ENCODE data around the gene NYNRIN.

Gene NYNRIN

GRCh38 chr14:24379907-24380730 is 18.7 kb upstream of the NYNRIN start:
- Mint-ChIP-seq H3K27me3 (ENCODE audit: low read depth) (no peaks in the 10 kb centered on the region), H3K9me3 (no peaks in the 10 kb centered on the region), H3K36me3 (ENCODE audit: low read depth) (peaks cover 13% of the 10 kb centered on the region), H3K4me1 (peaks cover 26% of the 10 kb centered on the region), H3K4me3 (no peak overlapping the region), H3K27ac (peak overlapping the region in 2 of 3 experiments; percentile 39 to 50)
- TF ChIP-seq, protein P1, sequence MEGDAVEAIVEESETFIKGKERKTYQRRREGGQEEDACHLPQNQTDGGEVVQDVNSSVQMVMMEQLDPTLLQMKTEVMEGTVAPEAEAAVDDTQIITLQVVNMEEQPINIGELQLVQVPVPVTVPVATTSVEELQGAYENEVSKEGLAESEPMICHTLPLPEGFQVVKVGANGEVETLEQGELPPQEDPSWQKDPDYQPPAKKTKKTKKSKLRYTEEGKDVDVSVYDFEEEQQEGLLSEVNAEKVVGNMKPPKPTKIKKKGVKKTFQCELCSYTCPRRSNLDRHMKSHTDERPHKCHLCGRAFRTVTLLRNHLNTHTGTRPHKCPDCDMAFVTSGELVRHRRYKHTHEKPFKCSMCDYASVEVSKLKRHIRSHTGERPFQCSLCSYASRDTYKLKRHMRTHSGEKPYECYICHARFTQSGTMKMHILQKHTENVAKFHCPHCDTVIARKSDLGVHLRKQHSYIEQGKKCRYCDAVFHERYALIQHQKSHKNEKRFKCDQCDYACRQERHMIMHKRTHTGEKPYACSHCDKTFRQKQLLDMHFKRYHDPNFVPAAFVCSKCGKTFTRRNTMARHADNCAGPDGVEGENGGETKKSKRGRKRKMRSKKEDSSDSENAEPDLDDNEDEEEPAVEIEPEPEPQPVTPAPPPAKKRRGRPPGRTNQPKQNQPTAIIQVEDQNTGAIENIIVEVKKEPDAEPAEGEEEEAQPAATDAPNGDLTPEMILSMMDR (IDR thresholded peaks at IDR 0.05; ENCODE audit: unreplicated experiment in 3 of 3): no peak

DNA sequence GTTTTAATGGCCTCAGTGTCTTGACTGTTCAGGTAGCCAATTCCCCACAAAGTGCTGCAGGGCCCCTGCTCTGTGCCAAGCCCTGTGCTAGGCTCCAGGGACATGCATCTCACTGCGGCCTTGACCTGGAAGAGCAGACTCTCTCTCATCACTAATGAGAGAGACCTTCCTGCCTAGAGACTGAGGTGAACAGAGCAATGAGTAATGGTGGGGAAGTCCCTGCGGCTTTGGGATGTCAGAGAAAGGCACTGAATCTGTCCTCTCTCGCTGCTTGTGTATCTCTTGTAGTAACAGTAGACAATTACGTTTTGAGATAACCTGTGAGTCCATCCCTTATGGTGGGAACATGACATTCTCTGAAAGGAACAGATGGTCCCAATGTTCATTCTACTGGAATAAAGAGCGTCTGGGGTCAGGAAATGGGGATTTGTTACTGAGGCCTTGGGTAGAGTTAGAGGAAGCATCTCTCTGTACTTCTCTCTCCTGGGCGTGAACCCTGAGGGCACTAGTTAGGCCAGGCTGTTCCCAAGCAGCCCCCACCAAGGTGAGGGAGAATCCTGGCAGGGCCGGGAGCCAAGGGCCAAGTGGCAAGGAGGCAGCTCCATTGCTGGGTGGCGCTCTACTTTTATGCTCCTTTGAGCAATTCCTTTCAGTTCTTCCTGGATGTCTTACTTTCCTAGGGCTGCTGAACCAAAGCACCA is 17.3 kb upstream of the NYNRIN start:
- Mint-ChIP-seq H3K4me3 (peak overlapping the region in 1 of 3 experiments; percentile 14), H3K27me3 (ENCODE audit: low read depth) (no peaks in the 10 kb centered on the region), H3K36me3 (ENCODE audit: low read depth) (peaks cover 8% of the 10 kb centered on the region), H3K9me3 (no peaks in the 10 kb centered on the region), H3K27ac (peak overlapping the region; percentile 92 to 93 (median 93)), H3K4me1 (peaks cover 27% of the 10 kb centered on the region)
- TF ChIP-seq, protein P1 (IDR thresholded peaks at IDR 0.05; ENCODE audit: unreplicated experiment in 3 of 3): no peak

DNA sequence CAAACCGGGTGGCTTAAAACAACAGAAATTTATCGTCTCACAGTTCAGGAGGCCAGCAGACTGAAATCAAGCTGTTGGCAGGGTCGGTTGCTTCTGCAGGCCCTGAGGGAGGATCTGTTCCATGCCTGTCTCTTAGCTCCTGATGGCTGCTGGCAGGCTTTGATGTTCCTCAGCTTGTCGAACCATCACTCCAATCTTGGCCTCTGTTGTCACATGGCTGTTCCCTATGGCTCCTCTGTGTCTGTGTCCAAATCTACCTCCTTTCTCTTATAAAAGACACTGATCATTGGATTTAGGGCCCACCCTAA is 16.8 kb upstream of the NYNRIN start:
- peaks cover 29% of the 10 kb centered on the region for H3K4me1 Mint-ChIP-seq
- H3K4me3 Mint-ChIP-seq: no peak overlapping the region
- H3K27ac Mint-ChIP-seq: peak overlapping the region; percentile 92 to 93 (median 93)
- H3K9me3 Mint-ChIP-seq: no peaks in the 10 kb centered on the region
- peaks cover 2% of the 10 kb centered on the region for H3K36me3 Mint-ChIP-seq (ENCODE audit: low read depth)
- TF ChIP-seq, protein P1 (IDR thresholded peaks at IDR 0.05; ENCODE audit: unreplicated experiment in 3 of 3): no peak
- no peaks in the 10 kb centered on the region for H3K27me3 Mint-ChIP-seq (ENCODE audit: low read depth)

- H3K27ac Mint-ChIP-seq: no peak overlapping the region
- H3K9me3 Mint-ChIP-seq: no peaks in the 10 kb centered on the region
- no peak overlapping the region for H3K4me3 Mint-ChIP-seq
- no peaks in the 10 kb centered on the region for H3K36me3 Mint-ChIP-seq (ENCODE audit: low read depth)
- TF ChIP-seq, protein P1 (IDR thresholded peaks at IDR 0.05; ENCODE audit: unreplicated experiment in 3 of 3): no peak
- peaks cover 41% of the 10 kb centered on the region for H3K4me1 Mint-ChIP-seq
- H3K27me3 Mint-ChIP-seq (ENCODE audit: low read depth): no peaks in the 10 kb centered on the region
Measured at GRCh38 chr14:24384169-24384568, 14.6 kb upstream of the NYNRIN start.

GRCh38 chr14:24385524-24385923 is 13.3 kb upstream of the NYNRIN start:
- Mint-ChIP-seq H3K36me3 (ENCODE audit: low read depth) (no peaks in the 10 kb centered on the region), H3K4me1 (peaks cover 48% of the 10 kb centered on the region), H3K4me3 (no peak overlapping the region), H3K27ac (peak overlapping the region in 1 of 3 experiments; percentile 17), H3K27me3 (ENCODE audit: low read depth) (no peaks in the 10 kb centered on the region), H3K9me3 (no peaks in the 10 kb centered on the region)
- TF ChIP-seq, protein P1 (IDR thresholded peaks at IDR 0.05; ENCODE audit: unreplicated experiment in 3 of 3): no peak
